H4 (cell line): ENCODE results near the gene CCDC88C. TPM values are rescaled to one million over a fixed set of nuclear protein-coding genes. Genes with fewer than 3 reads are reported as not detected.
"Not testable (repeated sequence)": the region's sequence is repeated elsewhere in the genome, so short reads cannot be mapped to it uniquely, and the experiment has no call there.

Experiments
- DNase-seq: peaks from one replicate; pipeline ENCODE4 v3.0.0-alpha.2; 2015; ENCODE audit warnings: low spot score
- total RNA-seq: library from RNA; depleted of rRNA; stranded (reverse); fragments of >200 nt; shearing (Covaris generic); gene quantifications from 2 replicates; pipeline ENCODE4 v1.2.3, GENCODE V29; 2014

CCDC88C gene
- total RNA-seq, 1 experiment from 2014 or later = 2.4 TPM

- DNase-seq = no peak
Observed at GRCh38 chr14:91267965-91268437, 149.6 kb downstream of the CCDC88C start.

- DNase-seq = not testable (repeated sequence)
Observed at GRCh38 chr14:91266276-91266675, 151.3 kb downstream of the CCDC88C start.

GRCh38 chr14:91265404-91265803, 152.2 kb downstream of the CCDC88C start:
- DNase-seq = no peak

- DNase-seq = no peak
Observed at GRCh38 chr14:91264151-91265150, 153.2 kb downstream of the CCDC88C start.

GRCh38 chr14:91263329-91263728, 154.3 kb downstream of the CCDC88C start:
- DNase-seq = no peak

- DNase-seq = no peak
Observed at GRCh38 chr14:91261986-91262549, 155.6 kb downstream of the CCDC88C start.

- no peak for DNase-seq
Observed at GRCh38 chr14:91261115-91261514, 156.5 kb downstream of the CCDC88C start.

- no peak for DNase-seq
Observed at GRCh38 chr14:91258876-91259275, 158.7 kb downstream of the CCDC88C start.

GRCh38 chr14:91258011-91258618, 159.5 kb downstream of the CCDC88C start:
- DNase-seq = no peak

- DNase-seq = no peak
Observed at GRCh38 chr14:91257328-91258010, 160.2 kb downstream of the CCDC88C start.

GRCh38 chr14:91256661-91257060, 161.0 kb downstream of the CCDC88C start:
- no peak for DNase-seq

GRCh38 chr14:91255026-91255695, 162.5 kb downstream of the CCDC88C start:
- DNase-seq = no peak

- DNase-seq = no peak
Observed at GRCh38 chr14:91254461-91254860, 163.2 kb downstream of the CCDC88C start.

- DNase-seq = no peak
Observed at GRCh38 chr14:91253795-91254323, 163.8 kb downstream of the CCDC88C start.

GRCh38 chr14:91252871-91253794, 164.5 kb downstream of the CCDC88C start:
- DNase-seq = no peak

- DNase-seq = peak; percentile 22
Observed at GRCh38 chr14:91250912-91251311, 166.7 kb downstream of the CCDC88C start.

GRCh38 chr14:91249841-91250616, 167.6 kb downstream of the CCDC88C start:
- DNase-seq = peak; percentile 72

- no peak for DNase-seq
Observed at GRCh38 chr14:91246051-91246852, 171.4 kb downstream of the CCDC88C start.
